Loucy (cell line): ENCODE data around the gene ZNF101.

Experiments
- H2AFZ ChIP-seq: fragments of 200-600 bp; sonication (generic); 2 replicates; pipeline ENCODE4 v1.6.0; 2016; ENCODE audit warnings: antibody characterized with exemption, mild to moderate bottlenecking, low read length, moderate library complexity
- H3F3A ChIP-seq: fragments of 200-600 bp; 2 replicates; pipeline ENCODE4 v1.6.0; 2016; ENCODE audit warnings: antibody characterized with exemption, low read depth, mild to moderate bottlenecking
- H3K27me3 ChIP-seq: fragments of 200-600 bp; sonication (generic); 2 replicates; pipeline ENCODE4 v1.6.1; 2014; ENCODE audit warnings: low read length, mild to moderate bottlenecking; ENCODE audit not compliant: insufficient read depth, poor library complexity, severe bottlenecking
- H3K36me3 ChIP-seq: fragments of 200-600 bp; sonication (generic); 2 replicates; pipeline ENCODE4 v1.6.1; 2016; ENCODE audit warnings: low read length; ENCODE audit not compliant: insufficient read depth
- H3K4me1 ChIP-seq: fragments of 200-600 bp; sonication (generic); 2 replicates; pipeline ENCODE4 v1.5.1; 2014; ENCODE audit warnings: low read length, mild to moderate bottlenecking; ENCODE audit not compliant: insufficient read depth, poor library complexity, severe bottlenecking
- H3K4me2 ChIP-seq: fragments of 200-600 bp; sonication (generic); 2 replicates; pipeline ENCODE4 v1.6.0; 2014; ENCODE audit warnings: antibody characterized with exemption, low read length, low read depth, mild to moderate bottlenecking; ENCODE audit not compliant: poor library complexity, severe bottlenecking
- H3K4me3 ChIP-seq: fragments of 200-600 bp; sonication (generic); 2 replicates; pipeline ENCODE4 v1.5.1; 2014; ENCODE audit warnings: low read length, mild to moderate bottlenecking, mixed read lengths; ENCODE audit not compliant: poor library complexity, severe bottlenecking
- H3K79me2 ChIP-seq: fragments of 200-600 bp; sonication (generic); 2 replicates; pipeline ENCODE4 v1.6.1; 2014; ENCODE audit warnings: low read length; ENCODE audit not compliant: insufficient read depth
- H3K9ac ChIP-seq: fragments of 200-600 bp; sonication (generic); 2 replicates; pipeline ENCODE4 v1.6.0; 2014; ENCODE audit warnings: mild to moderate bottlenecking, low read depth, low read length, moderate library complexity; ENCODE audit not compliant: poor library complexity, severe bottlenecking
- H3K9me2 ChIP-seq: fragments of 200-600 bp; sonication (generic); replicated peaks from 2 replicates; pipeline ENCODE4 v1.6.1; 2016; ENCODE audit warnings: low read depth, low read length, mixed read lengths
- H3K9me3 ChIP-seq: fragments of 200-600 bp; sonication (generic); 2 replicates; pipeline ENCODE4 v1.6.1; 2014; ENCODE audit warnings: mild to moderate bottlenecking, antibody characterized with exemption, low read length, low read depth; ENCODE audit not compliant: insufficient read depth
- H4K20me1 ChIP-seq: fragments of 200-600 bp; sonication (generic); 2 replicates; pipeline ENCODE4 v1.6.0; 2014; ENCODE audit warnings: antibody characterized with exemption, low read length, mild to moderate bottlenecking; ENCODE audit not compliant: insufficient read depth, poor library complexity, severe bottlenecking
- CTCF ChIP-seq: fragments of 200-600 bp; sonication (generic); conservative IDR thresholded peaks from 2 replicates; pipeline ENCODE4 v1.5.1; 2014; ENCODE audit warnings: mild to moderate bottlenecking, antibody characterized with exemption, low read length
- EZH2phosphoT487 ChIP-seq: fragments of 200-600 bp; IDR thresholded peaks from 2 replicates; pipeline ENCODE4 v1.6.1; 2018; ENCODE audit warnings: antibody characterized with exemption, mild to moderate bottlenecking, moderate library complexity, borderline replicate concordance

Gene ZNF101

GRCh38 chr19:19642506-19643157, 26.0 kb upstream of the ZNF101 start:
- H3K79me2 ChIP-seq = peaks cover 11% of the 10 kb centered on the region; the same call in 1 of the 2 replicates
- peak overlapping the region; percentile 87 for H3K4me3 ChIP-seq
- no peaks in the 10 kb centered on the region for H3K9me2 ChIP-seq
- H3K4me1 ChIP-seq = peaks cover 11% of the 10 kb centered on the region
- no peaks in the 10 kb centered on the region for H3F3A ChIP-seq
- H3K9ac ChIP-seq = peak overlapping the region; percentile 88
- peak overlapping the region; percentile 98 for H3K4me2 ChIP-seq
- TF ChIP-seq EZH2phosphoT487 = no peak
- no peak for TF ChIP-seq CTCF
- H2AFZ ChIP-seq = peak overlapping the region; percentile 79
- H3K9me3 ChIP-seq = no peaks in the 10 kb centered on the region
- H3K36me3 ChIP-seq = peaks cover 26% of the 10 kb centered on the region; the same call in 1 of the 2 replicates
- no peaks in the 10 kb centered on the region for H3K27me3 ChIP-seq
- no peaks in the 10 kb centered on the region for H4K20me1 ChIP-seq

- no peaks in the 10 kb centered on the region for H3K9me2 ChIP-seq
- H3K4me3 ChIP-seq = peak within 1 kb of the TSS; percentile 87
- peaks cover 11% of the 10 kb centered on the region; the same call in 1 of the 2 replicates for H3K79me2 ChIP-seq
- H3F3A ChIP-seq = no peaks in the 10 kb centered on the region
- no peaks in the 10 kb centered on the region for H3K27me3 ChIP-seq
- peak within 1 kb of the TSS; percentile 98 for H3K4me2 ChIP-seq
- peak within 1 kb of the TSS; percentile 88 for H3K9ac ChIP-seq
- peaks cover 11% of the 10 kb centered on the region for H3K4me1 ChIP-seq
- H4K20me1 ChIP-seq = no peaks in the 10 kb centered on the region
- peak; percentile 91 for TF ChIP-seq CTCF
- TF ChIP-seq EZH2phosphoT487 = no peak
- no peaks in the 10 kb centered on the region for H3K9me3 ChIP-seq
- peaks cover 26% of the 10 kb centered on the region; the same call in 1 of the 2 replicates for H3K36me3 ChIP-seq
- peak within 1 kb of the TSS; percentile 79 for H2AFZ ChIP-seq
These were observed 25.2 kb upstream of the ZNF101 start, which contains the start of gene GMIP for GRCh38 chr19:19643158-19644053. TSS of gene GMIP (minus strand) at chr19:19643657. CDS start at chr19:19643529, 128 bp downstream.

- H3K79me2 ChIP-seq = peaks cover 11% of the 10 kb centered on the region; the same call in 1 of the 2 replicates
- no peaks in the 10 kb centered on the region for H3F3A ChIP-seq
- H3K9me2 ChIP-seq = no peaks in the 10 kb centered on the region
- peaks cover 11% of the 10 kb centered on the region for H3K4me1 ChIP-seq
- H4K20me1 ChIP-seq = no peaks in the 10 kb centered on the region
- no peaks in the 10 kb centered on the region for H3K9me3 ChIP-seq
- peak; percentile 6; the same call in 1 of the 2 replicates for TF ChIP-seq CTCF
- no peak for TF ChIP-seq EZH2phosphoT487
- peak overlapping the region; percentile 88 for H3K9ac ChIP-seq
- H3K36me3 ChIP-seq = peaks cover 26% of the 10 kb centered on the region; the same call in 1 of the 2 replicates
- H3K4me2 ChIP-seq = peak overlapping the region; percentile 98
- H2AFZ ChIP-seq = no peak overlapping the region
- H3K4me3 ChIP-seq = peak overlapping the region; percentile 87
- H3K27me3 ChIP-seq = no peaks in the 10 kb centered on the region
These were observed 24.6 kb upstream of the ZNF101 start for GRCh38 chr19:19644054-19644388.
